ENCODE measurements around the gene FHIT. TPM values are rescaled to one million over a fixed set of nuclear protein-coding genes. Genes with fewer than 3 reads are reported as not detected.

FHIT gene
- total RNA-seq, 1 donor from 2014 or later, result 11.7 TPM

DNA sequence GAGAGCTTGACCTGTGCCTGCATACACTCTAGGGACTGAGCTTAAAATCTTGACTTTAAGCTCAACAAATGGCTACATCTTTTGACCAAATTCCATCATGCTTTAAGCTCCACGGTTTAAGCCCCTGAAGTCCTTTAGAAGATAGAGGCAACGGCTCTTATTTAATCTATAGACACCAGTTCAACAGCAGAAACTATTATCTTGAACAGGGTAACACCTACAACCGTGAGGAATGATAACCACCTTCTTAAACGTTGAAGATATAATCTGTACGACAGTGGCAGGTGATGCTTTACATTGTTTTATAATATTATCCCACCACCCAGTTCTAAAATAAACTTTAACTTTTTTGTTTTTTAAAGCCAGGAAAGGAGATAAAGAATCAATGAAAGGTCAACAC is 1007.8 kb downstream of the FHIT start:
- Mint-ChIP-seq H3K9me3 (no peaks in the 10 kb centered on the region), H3K36me3 (no peaks in the 10 kb centered on the region), H3K27ac (no peak overlapping the region), H3K27me3 (no peaks in the 10 kb centered on the region), H3K4me1 (ENCODE audit: unreplicated experiment) (no peaks in the 10 kb centered on the region), H3K4me3 (no peak overlapping the region)
- TF ChIP-seq, protein P1, sequence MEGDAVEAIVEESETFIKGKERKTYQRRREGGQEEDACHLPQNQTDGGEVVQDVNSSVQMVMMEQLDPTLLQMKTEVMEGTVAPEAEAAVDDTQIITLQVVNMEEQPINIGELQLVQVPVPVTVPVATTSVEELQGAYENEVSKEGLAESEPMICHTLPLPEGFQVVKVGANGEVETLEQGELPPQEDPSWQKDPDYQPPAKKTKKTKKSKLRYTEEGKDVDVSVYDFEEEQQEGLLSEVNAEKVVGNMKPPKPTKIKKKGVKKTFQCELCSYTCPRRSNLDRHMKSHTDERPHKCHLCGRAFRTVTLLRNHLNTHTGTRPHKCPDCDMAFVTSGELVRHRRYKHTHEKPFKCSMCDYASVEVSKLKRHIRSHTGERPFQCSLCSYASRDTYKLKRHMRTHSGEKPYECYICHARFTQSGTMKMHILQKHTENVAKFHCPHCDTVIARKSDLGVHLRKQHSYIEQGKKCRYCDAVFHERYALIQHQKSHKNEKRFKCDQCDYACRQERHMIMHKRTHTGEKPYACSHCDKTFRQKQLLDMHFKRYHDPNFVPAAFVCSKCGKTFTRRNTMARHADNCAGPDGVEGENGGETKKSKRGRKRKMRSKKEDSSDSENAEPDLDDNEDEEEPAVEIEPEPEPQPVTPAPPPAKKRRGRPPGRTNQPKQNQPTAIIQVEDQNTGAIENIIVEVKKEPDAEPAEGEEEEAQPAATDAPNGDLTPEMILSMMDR (conservative IDR thresholded peaks at IDR 0.05), result no peak
- no peak for DNase-seq (ENCODE audit: extremely low spot score, unreplicated experiment)

DNA sequence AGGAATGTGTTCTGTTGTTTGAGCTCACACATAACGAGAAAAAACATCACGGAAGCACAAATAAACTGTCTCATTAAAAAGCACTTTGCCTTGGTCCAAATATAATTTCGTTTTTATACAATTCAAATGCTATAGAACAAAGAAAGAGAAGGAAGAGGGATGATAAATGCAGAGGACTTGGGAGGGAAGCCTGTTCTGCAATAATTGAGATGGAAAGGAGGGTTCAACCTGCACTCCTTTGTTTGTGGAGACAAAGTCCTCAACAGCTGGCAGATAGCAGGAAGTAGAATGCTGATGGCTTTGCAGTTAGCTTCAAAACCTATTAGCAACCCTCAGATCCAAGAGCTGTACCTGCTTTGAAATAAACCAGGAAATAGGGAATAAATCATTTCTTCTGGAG is 1010.8 kb downstream of the FHIT start:
- no peak for DNase-seq (ENCODE audit: extremely low spot score, unreplicated experiment)
- Mint-ChIP-seq H3K4me3 (no peak overlapping the region), H3K27me3 (no peaks in the 10 kb centered on the region), H3K36me3 (no peaks in the 10 kb centered on the region), H3K9me3 (no peaks in the 10 kb centered on the region), H3K4me1 (ENCODE audit: unreplicated experiment) (no peaks in the 10 kb centered on the region), H3K27ac (no peak overlapping the region)
- TF ChIP-seq, protein P1 (conservative IDR thresholded peaks at IDR 0.05), result no peak

GRCh38 chr3:60238550-60238949 is 1012.7 kb downstream of the FHIT start:
- no peak overlapping the region for H3K4me3 Mint-ChIP-seq
- no peaks in the 10 kb centered on the region for H3K36me3 Mint-ChIP-seq
- no peak for DNase-seq (ENCODE audit: extremely low spot score, unreplicated experiment)
- H3K9me3 Mint-ChIP-seq, result peaks cover 4% of the 10 kb centered on the region
- H3K4me1 Mint-ChIP-seq (ENCODE audit: unreplicated experiment), result no peaks in the 10 kb centered on the region
- no peak overlapping the region for H3K27ac Mint-ChIP-seq
- TF ChIP-seq, protein P1 (conservative IDR thresholded peaks at IDR 0.05), result no peak
- no peaks in the 10 kb centered on the region for H3K27me3 Mint-ChIP-seq

- H3K9me3 Mint-ChIP-seq, result peaks cover 5% of the 10 kb centered on the region
- no peak overlapping the region for H3K4me3 Mint-ChIP-seq
- H3K27ac Mint-ChIP-seq, result no peak overlapping the region
- no peak for DNase-seq (ENCODE audit: extremely low spot score, unreplicated experiment)
- no peaks in the 10 kb centered on the region for H3K36me3 Mint-ChIP-seq
- no peaks in the 10 kb centered on the region for H3K27me3 Mint-ChIP-seq
- peaks cover 5% of the 10 kb centered on the region for H3K4me1 Mint-ChIP-seq (ENCODE audit: unreplicated experiment)
- TF ChIP-seq, protein P1 (conservative IDR thresholded peaks at IDR 0.05), result no peak
These were observed 1021.8 kb downstream of the FHIT start for GRCh38 chr3:60229502-60229901.

- Mint-ChIP-seq H3K4me3 (no peak overlapping the region), H3K27ac (no peak overlapping the region), H3K4me1 (ENCODE audit: unreplicated experiment) (peaks cover 5% of the 10 kb centered on the region), H3K9me3 (peaks cover 3% of the 10 kb centered on the region), H3K27me3 (no peaks in the 10 kb centered on the region), H3K36me3 (no peaks in the 10 kb centered on the region)
- TF ChIP-seq, protein P1 (conservative IDR thresholded peaks at IDR 0.05), result no peak
- DNase-seq (ENCODE audit: extremely low spot score, unreplicated experiment), result no peak
These were observed 1022.4 kb downstream of the FHIT start for GRCh38 chr3:60228823-60229222.

GRCh38 chr3:60226912-60227311 is 1024.3 kb downstream of the FHIT start:
- TF ChIP-seq, protein P1 (conservative IDR thresholded peaks at IDR 0.05), result no peak
- DNase-seq (ENCODE audit: extremely low spot score, unreplicated experiment), result no peak
- Mint-ChIP-seq H3K27ac (no peak overlapping the region), H3K36me3 (no peaks in the 10 kb centered on the region), H3K9me3 (no peaks in the 10 kb centered on the region), H3K4me1 (ENCODE audit: unreplicated experiment) (peaks cover 6% of the 10 kb centered on the region), H3K27me3 (no peaks in the 10 kb centered on the region), H3K4me3 (no peak overlapping the region)
